HepG2 (cell line): ENCODE results near the gene ZNF443. TPM values are rescaled to one million over a fixed set of nuclear protein-coding genes. Genes with fewer than 3 reads are reported as not detected.
A peak's percentile ranks its signal among the peaks of the same experiment; 100 is the strongest.

Experiments
- ATAD3A ChIP-seq: sonication (generic); formaldehyde crosslinking; IDR thresholded peaks from 2 replicates; pipeline ENCODE4 v1.4.0; 2020; ENCODE audit warnings: missing genetic modification reagents
- CSRNP2 ChIP-seq: sonication (generic); formaldehyde crosslinking; conservative IDR thresholded peaks from 2 replicates; pipeline ENCODE4 v1.8.0; 2022; ENCODE audit warnings: low read depth, missing genetic modification reagents
- DNMT3B ChIP-seq: conservative IDR thresholded peaks from 2 replicates; pipeline ENCODE4 v1.6.1; 2016; ENCODE audit warnings: missing biosample characterization, control low read depth
- ERF ChIP-seq: IDR thresholded peaks from 2 replicates; pipeline ENCODE4 v1.6.1; 2018; ENCODE audit warnings: missing biosample characterization, missing genetic modification reagents
- ETV6 ChIP-seq: sonication (generic); formaldehyde crosslinking; conservative IDR thresholded peaks from 2 replicates; pipeline ENCODE4 v1.4.0; 2020; ENCODE audit warnings: missing genetic modification reagents
- FOXA3 ChIP-seq: IDR thresholded peaks from 2 replicates; pipeline ENCODE4 v1.6.1; 2016; ENCODE audit warnings: missing genetic modification reagents, missing compliant biosample characterization
- HDAC1 ChIP-seq: sonication (generic); formaldehyde crosslinking; IDR thresholded peaks from 2 replicates; pipeline ENCODE4 v1.5.1; 2020; ENCODE audit warnings: mild to moderate bottlenecking, missing genetic modification reagents
- MEIS1 ChIP-seq: sonication (generic); formaldehyde crosslinking; IDR thresholded peaks from 2 replicates; pipeline ENCODE4 v1.9.0; 2021; ENCODE audit warnings: mild to moderate bottlenecking, missing genetic modification reagents, moderate library complexity, borderline replicate concordance
- NR2F2 ChIP-seq: IDR thresholded peaks from 2 replicates; pipeline ENCODE4 v1.6.1; 2012; ENCODE audit warnings: low read depth, inconsistent platforms, borderline replicate concordance
- SIN3B ChIP-seq: fragments of 150-350 bp; IDR thresholded peaks from 2 replicates; pipeline ENCODE4 v1.6.1; 2014; ENCODE audit warnings: low read length
- SMAD9 ChIP-seq: sonication (generic); formaldehyde crosslinking; IDR thresholded peaks from 2 replicates; pipeline ENCODE4 v1.5.1; 2020; ENCODE audit warnings: mild to moderate bottlenecking, missing genetic modification reagents
- SRSF4 ChIP-seq: fragments of 200-400 bp; formaldehyde crosslinking; IDR thresholded peaks from one replicate; pipeline ENCODE4 v1.6.1; 2018; ENCODE audit warnings: mild to moderate bottlenecking, low read depth, low read length, moderate library complexity; ENCODE audit not compliant: poor library complexity, severe bottlenecking
- SRSF9 ChIP-seq: fragments of 200-400 bp; formaldehyde crosslinking; IDR thresholded peaks from 2 replicates; pipeline ENCODE4 v1.6.1; 2018; ENCODE audit warnings: borderline replicate concordance, mild to moderate bottlenecking, low read depth, low read length; ENCODE audit not compliant: insufficient read depth, poor library complexity, severe bottlenecking
- TBX2 ChIP-seq: sonication (generic); formaldehyde crosslinking; IDR thresholded peaks from 2 replicates; pipeline ENCODE4 v1.5.0; 2020; ENCODE audit warnings: missing genetic modification reagents, mild to moderate bottlenecking, borderline replicate concordance
- ZBTB4 ChIP-seq: sonication (generic); formaldehyde crosslinking; IDR thresholded peaks from 2 replicates; pipeline ENCODE4 v1.4.0; 2020; ENCODE audit warnings: missing genetic modification reagents, mild to moderate bottlenecking, borderline replicate concordance
- ZNF280D ChIP-seq: sonication (generic); formaldehyde crosslinking; IDR thresholded peaks from 2 replicates; pipeline ENCODE4 v1.5.1; 2020; ENCODE audit warnings: mild to moderate bottlenecking, missing genetic modification reagents
- ZNF563 ChIP-seq: sonication (generic); formaldehyde crosslinking; IDR thresholded peaks from 2 replicates; pipeline ENCODE4 v1.8.0; 2022; ENCODE audit warnings: mild to moderate bottlenecking, moderate library complexity, missing genetic modification reagents
- ZNF839 ChIP-seq: sonication (generic); formaldehyde crosslinking; IDR thresholded peaks from 2 replicates; pipeline ENCODE4 v1.4.0; 2020; ENCODE audit warnings: missing genetic modification reagents, mild to moderate bottlenecking, borderline replicate concordance
- polyA plus RNA-seq, 8 experiments: library from polyadenylated mRNA; depleted of rRNA in 3 of 8; stranded (reverse) in 7 of 8; unstranded in 1 of 8; fragments of >200 nt; fragmentation: Illumina TruSeq in 4 of 8; extraction: Trizol in 4 of 8; gene quantifications; 2 replicates each; pipeline versions ENCODE4 v1.2.1 to v1.2.3, GENCODE V29; 2011 to 2016; ENCODE audit warnings: low read depth in 4 of 8, missing spikeins in 1 of 8, mixed read lengths in 1 of 8; ENCODE audit not compliant: insufficient read depth in 1 of 8
- total RNA-seq, 5 experiments: library from RNA; depleted of rRNA; stranded (reverse); fragments of >200 nt; fragmentation: Illumina TruSeq; extraction: Trizol; gene quantifications; 2 replicates each; pipeline ENCODE4 v1.2.3, GENCODE V29; 2016; ENCODE audit warnings: low read depth in 1 of 5
- TF ChIP-seq, protein P1 (sequence below): sonication (generic); formaldehyde crosslinking; conservative IDR thresholded peaks from 2 replicates; pipeline ENCODE4 v1.8.0; 2022; ENCODE audit warnings: missing genetic modification reagents

The ZNF443 gene
- total and polyA plus RNA-seq, 2 of the 13 experiments (the other 11 are each of a cell fraction or from before 2014, with no cell fraction given) = 3.6 to 19.0 TPM

GRCh38 chr19:12400633-12401502 is 40.0 kb downstream of the ZNF443 start, which contains the start of gene ZNF799 (continued):
- TF ChIP-seq ZBTB4 (no peak), DNMT3B (CRISPR knock-in tag) (no peak), FOXA3 (CRISPR knock-in tag) (no peak), ZNF839 (CRISPR knock-in tag) (0 out of 2 replicates have a peak, but pooled peaks have one; percentile 39), NR2F2 (no peak), SIN3B (peak; percentile 80), SMAD9 (no peak), SRSF9 (no peak), ZNF280D (CRISPR knock-in tag) (no peak; the same call in 1 of the 2 replicates), MEIS1 (peak; percentile 94; the same call in 1 of the 2 replicates), ATAD3A (CRISPR knock-in tag) (no peak), SRSF4 (no peak), CSRNP2 (CRISPR knock-in tag) (no peak), ZNF563 (CRISPR knock-in tag) (no peak), ETV6 (no peak; the same call in 1 of the 2 replicates), TBX2 (CRISPR knock-in tag) (peak; percentile 30), HDAC1 (peak; percentile 91), ERF (CRISPR knock-in tag) (peak; percentile 36; the same call in 1 of the 2 replicates)
- TF ChIP-seq, protein P1, sequence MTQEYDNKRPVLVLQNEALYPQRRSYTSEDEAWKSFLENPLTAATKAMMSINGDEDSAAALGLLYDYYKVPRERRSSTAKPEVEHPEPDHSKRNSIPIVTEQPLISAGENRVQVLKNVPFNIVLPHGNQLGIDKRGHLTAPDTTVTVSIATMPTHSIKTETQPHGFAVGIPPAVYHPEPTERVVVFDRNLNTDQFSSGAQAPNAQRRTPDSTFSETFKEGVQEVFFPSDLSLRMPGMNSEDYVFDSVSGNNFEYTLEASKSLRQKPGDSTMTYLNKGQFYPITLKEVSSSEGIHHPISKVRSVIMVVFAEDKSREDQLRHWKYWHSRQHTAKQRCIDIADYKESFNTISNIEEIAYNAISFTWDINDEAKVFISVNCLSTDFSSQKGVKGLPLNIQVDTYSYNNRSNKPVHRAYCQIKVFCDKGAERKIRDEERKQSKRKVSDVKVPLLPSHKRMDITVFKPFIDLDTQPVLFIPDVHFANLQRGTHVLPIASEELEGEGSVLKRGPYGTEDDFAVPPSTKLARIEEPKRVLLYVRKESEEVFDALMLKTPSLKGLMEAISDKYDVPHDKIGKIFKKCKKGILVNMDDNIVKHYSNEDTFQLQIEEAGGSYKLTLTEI (CRISPR knock-in tag) = no peak
